Measurements from ENCODE around the gene RALGPS1. TPM values are rescaled to one million over a fixed set of nuclear protein-coding genes. Genes with fewer than 3 reads are reported as not detected.

The RALGPS1 gene
- polyA plus RNA-seq, 1 of the 3 experiments (the other 2 are of a cell fraction): 3.9 TPM

GRCh38 chr9:127140181-127140580 is 225.6 kb downstream of the RALGPS1 start:
- whole genome bisulfite sequencing (ENCODE audit: low lambda C conversion rate): 85% methylated on average over 6 of the region's 6 CpGs
- Histone ChIP-seq H4K20me1 (ENCODE audit: insufficient read depth) (no peaks in the 10 kb centered on the region), H3K79me2 (ENCODE audit: insufficient read depth) (no peaks in the 10 kb centered on the region), H3K27me3 (ENCODE audit: insufficient read depth) (no peaks in the 10 kb centered on the region), H3K9me3 (no peaks in the 10 kb centered on the region), H3K27ac (ENCODE audit: low read depth in 2 of 2, low read length in 1 of 2) (no peak overlapping the region), H3K4me1 (ENCODE audit: control insufficient read depth in 1 of 2, insufficient read depth in 2 of 2, low read depth in 1 of 2, low read length in 1 of 2) (peaks cover 0 to 6% of the 10 kb centered on the region in 2 experiments; a peak in 1 of 4 replicates), H3F3A (replicated peaks; ENCODE audit: insufficient read depth) (no peaks in the 10 kb centered on the region), H3K36me3 (replicated peaks in 1 of 2; ENCODE audit: control insufficient read depth in 1 of 2, insufficient read depth in 2 of 2, low read length in 1 of 2) (no peaks in the 10 kb centered on the region), H3K4me3 (ENCODE audit: low read depth in 2 of 2, low read length in 1 of 2) (no peak overlapping the region), H3K9ac (no peak overlapping the region), H3K9me2 (no peaks in the 10 kb centered on the region), H2AFZ (ENCODE audit: low read depth) (no peak overlapping the region), H3K4me2 (no peak overlapping the region)
- POLR2A ChIA-PET: no interaction called here
- DNase-seq: no peak
- CTCF ChIA-PET: interaction anchor here (0.7 to 1.5 kb wide), 2 partner anchors 9 to 27 kb away, joined by 3 to 4 read pairs; no protein-coding TSS in a partner anchor
- no peak for TF ChIP-seq USF2 (IDR thresholded peaks at IDR 0.05; ENCODE audit: borderline replicate concordance, low read depth, low read length)
- TF ChIP-seq POLR2AphosphoS5 (IDR thresholded peaks at IDR 0.05; ENCODE audit: low read depth, low read length): no peak
- TF ChIP-seq JUND (IDR thresholded peaks at IDR 0.05): no peak
- TF ChIP-seq SIN3A (IDR thresholded peaks at IDR 0.05; ENCODE audit: borderline replicate concordance, low read depth, low read length): no peak
- TF ChIP-seq TCF12 (IDR thresholded peaks at IDR 0.05): no peak
- no peak for TF ChIP-seq USF1 (IDR thresholded peaks at IDR 0.05; ENCODE audit: borderline replicate concordance, low read depth)
- TF ChIP-seq RXRA (IDR thresholded peaks at IDR 0.05; ENCODE audit: borderline replicate concordance, low read depth): no peak
- TF ChIP-seq MEF2A (IDR thresholded peaks at IDR 0.05; ENCODE audit: borderline replicate concordance, low read depth): no peak
- no peak for TF ChIP-seq FOXM1 (IDR thresholded peaks at IDR 0.05; ENCODE audit: low read depth)
- no peak for TF ChIP-seq MXI1 (IDR thresholded peaks at IDR 0.05; ENCODE audit: low read depth, low read length)
- no peak for TF ChIP-seq YY1 (IDR thresholded peaks at IDR 0.05; ENCODE audit: low read depth)
- no peak for TF ChIP-seq SMC3 (IDR thresholded peaks at IDR 0.05; ENCODE audit: low read depth, low read length)
- no peak for TF ChIP-seq PBX3 (IDR thresholded peaks at IDR 0.05)
- TF ChIP-seq RAD21 (IDR thresholded peaks at IDR 0.05; ENCODE audit: low read length): no peak
- TF ChIP-seq EZH2phosphoT487 (IDR thresholded peaks at IDR 0.05; ENCODE audit: borderline replicate concordance, low read depth): no peak
- TF ChIP-seq EP300 (IDR thresholded peaks at IDR 0.05; ENCODE audit: borderline replicate concordance in 1 of 2, low read depth in 1 of 2, low read length in 1 of 2): no peak
